ENCODE results near the gene MSTN.
"Not testable (repeated sequence)": the region's sequence is repeated elsewhere in the genome, so short reads cannot be mapped to it uniquely, and the experiment has no call there.

Gene MSTN

DNA sequence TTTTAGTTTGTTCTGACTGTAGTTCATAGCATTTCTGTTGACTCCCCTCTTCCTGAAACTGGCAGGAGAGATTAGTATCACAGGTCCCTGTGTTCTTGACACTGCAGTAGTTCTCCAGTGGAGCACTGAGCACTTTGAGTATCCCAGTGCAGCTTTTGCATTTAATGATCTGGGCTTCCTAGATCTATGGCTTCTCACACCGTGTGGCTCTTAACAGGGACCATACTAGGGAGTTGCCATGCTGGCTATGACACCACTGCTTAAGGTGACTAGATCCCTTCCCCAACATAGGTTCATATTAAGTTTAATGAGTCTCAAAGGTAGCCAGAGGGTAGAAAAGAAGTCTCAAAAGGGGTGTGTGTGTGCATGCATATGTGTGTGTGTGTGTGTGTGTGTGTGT, 6.2 kb upstream of the MSTN start:
- FAIRE-seq, result no peak
- DNase-seq (ENCODE audit: insufficient read length, low spot score), result no peak

DNA sequence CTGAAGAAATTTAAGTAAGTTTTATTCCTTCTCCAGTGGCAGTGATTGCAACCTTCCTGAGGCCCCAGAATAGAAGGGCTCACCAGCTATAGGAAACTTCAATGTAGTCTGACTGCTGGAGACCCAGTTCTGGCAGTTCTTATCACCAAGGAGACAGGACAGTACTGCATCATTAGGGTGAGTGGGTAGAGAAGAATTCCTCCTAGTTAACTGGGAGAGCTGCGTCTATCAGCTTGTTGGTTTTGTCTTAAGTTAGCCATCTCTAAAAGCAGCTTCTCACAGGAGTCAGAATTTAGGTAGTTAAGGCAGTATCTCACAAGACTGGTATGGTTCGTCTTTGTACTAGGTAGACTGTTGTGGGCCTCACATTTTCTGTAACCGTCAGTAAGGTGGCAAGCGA, 3.3 kb upstream of the MSTN start:
- DNase-seq (ENCODE audit: insufficient read length, low spot score), result no peak

DNA sequence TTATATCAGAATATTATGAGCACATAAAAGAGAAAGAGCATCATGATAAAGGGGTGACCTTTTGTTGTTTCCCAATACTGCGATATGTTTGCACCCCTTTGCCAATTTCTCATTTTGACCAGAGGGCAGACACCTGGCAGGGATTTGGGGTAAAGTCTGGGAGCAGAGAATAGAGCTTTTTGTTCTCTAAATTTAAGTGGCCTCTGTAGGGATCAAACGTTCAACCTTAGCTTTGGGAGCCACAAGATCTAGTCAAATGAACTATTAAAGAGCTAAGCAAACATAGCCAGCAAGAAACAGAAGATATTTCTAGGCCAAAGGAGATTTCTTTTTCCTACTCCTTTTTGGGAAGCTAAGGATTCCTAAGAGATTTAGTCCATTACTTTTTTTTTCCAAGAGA, 1.1 kb upstream of the MSTN start:
- no peak for DNase-seq (ENCODE audit: insufficient read length, low spot score)
- no peak for FAIRE-seq

More for the DNA sequence above, 3.3 kb upstream of the MSTN start:
- FAIRE-seq, result no peak

DNA sequence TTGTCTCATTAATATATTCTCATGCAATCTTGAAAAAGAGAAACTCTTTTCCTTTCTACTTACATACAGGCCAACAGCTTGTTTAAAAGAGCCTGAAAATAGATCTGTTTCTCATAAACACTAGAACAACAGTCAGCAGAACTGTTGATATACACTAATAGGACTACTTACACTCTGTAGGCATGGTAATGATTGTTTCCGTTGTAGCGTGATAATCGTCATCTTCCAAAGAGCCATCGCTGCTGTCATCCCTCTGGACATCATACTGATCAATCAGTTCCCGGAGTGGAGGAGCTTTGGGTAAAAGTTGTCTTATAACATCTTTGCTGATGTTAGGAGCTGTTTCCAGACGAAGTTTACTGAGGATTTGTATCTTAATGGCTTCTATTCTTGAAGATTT, 476 bp downstream of the MSTN start:
- DNase-seq (ENCODE audit: insufficient read length, low spot score) (no peak), FAIRE-seq (no peak)

DNA sequence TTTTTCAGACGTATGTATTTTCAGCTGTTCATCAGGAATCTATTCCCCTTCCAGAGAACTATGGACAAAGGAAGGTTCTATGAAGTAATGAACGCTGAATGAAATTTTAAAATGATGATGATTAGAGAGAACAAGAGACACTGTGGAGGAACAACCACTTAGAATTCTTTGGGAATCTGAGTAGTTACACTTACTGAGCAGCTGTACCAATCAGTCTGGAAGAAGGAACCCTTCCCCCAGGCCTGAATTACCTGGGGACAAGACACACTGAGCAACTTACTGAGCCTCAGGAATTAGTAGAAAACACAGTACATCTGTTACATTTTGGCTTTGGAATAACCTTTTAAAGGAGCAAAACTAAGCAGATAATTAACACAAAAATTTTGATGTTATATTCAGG, 1.9 kb downstream of the MSTN start:
- FAIRE-seq (no peak), DNase-seq (ENCODE audit: insufficient read length, low spot score) (no peak)

DNA sequence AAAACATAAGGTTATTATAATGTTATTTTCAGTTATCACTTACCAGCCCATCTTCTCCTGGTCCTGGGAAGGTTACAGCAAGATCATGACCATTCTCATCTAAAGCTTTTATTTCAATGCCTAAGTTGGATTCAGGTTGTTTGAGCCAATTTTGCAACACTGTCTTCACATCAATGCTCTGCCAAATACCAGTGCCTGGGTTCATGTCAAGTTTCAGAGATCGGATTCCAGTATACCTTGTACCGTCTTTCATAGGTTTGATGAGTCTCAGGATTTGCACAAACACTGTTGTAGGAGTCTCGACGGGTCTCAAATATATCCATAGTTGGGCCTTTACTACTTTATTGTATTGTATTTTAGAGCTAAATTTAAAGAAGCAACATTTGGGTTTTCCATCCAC, 2.5 kb downstream of the MSTN start:
- no peak for FAIRE-seq
- DNase-seq (ENCODE audit: insufficient read length, low spot score), result no peak

DNA sequence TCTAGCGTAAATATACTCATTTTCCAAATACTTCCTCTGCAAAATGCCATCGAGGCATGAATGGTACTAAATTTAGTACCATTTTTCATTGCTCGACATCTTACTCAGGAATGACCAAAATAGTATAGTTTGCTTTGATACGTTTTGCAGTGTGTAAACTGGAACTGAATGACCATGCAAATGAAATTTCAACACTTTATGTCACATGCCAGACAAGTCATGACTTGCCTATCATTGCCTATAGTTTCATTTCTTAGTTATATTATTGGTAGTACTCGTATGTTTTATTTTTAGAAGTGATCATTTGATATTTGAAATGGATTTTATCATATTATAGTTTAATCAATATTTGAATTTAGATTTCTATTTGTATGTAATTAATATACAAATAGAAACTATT, 9.1 kb downstream of the MSTN start:
- peak; percentile 81 for FAIRE-seq

DNA sequence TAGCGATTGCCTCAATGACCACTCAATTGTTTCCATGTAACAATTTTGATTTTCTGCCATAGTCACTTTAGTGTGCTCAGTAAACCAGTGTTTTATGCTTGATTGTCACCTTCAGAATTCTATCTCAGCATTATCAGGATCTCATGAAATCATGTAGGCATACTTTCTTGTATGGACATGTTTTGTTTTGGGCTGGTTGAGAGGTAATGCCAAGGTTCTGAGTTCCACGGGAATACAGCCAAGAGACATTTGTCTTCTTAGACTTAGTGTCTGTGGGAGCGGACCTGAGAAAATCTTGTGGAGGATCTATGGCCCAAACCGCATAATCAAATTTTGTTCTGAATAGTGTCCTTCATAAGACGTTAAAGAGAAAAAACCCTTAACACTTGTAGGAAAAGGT, 10.2 kb downstream of the MSTN start:
- FAIRE-seq (peak; percentile 49), DNase-seq (ENCODE audit: insufficient read length, low spot score) (no peak)

More for the DNA sequence above, 9.1 kb downstream of the MSTN start:
- no peak for DNase-seq (ENCODE audit: insufficient read length, low spot score)

DNA sequence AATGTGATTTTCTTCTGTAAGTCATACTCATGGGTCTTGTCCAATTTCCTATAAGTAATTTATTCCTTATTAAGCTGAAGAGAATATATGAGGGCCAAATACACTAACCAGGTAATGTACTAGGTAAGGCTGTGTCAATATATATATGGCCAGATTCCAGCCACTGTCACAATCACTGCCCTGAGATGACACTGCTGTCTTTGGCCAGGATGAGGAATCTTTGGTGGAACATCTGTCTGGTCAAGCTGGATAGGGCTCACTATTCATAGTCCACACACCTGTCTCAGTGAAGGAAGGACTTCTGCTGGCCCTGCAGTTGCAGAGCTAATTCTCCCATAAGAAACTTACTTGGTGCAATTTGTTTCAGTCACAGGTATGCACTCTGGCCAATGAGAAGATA, 11.3 kb downstream of the MSTN start:
- no peak for FAIRE-seq

DNA sequence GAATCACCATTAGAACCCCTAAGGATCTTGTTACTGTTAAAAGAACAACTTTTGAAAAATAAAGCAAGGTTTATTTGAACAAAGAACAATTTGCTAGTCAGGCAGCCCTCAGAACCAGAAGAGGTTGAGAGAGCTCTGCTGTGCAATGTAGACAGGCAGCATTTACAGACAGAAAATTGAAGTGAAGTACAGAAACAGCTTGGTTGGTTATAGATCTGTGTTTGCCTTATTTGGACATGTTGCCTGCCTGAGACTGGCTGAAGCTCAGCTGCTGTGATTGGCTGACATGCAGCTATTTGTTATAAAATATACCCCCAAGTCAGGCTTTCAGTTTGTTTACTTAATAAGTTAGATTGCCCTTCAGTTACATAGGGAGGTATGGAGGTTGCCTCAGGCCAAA, 12.5 kb downstream of the MSTN start:
- no peak for FAIRE-seq
- no peak for DNase-seq (ENCODE audit: insufficient read length, low spot score)

More for the DNA sequence above, 11.3 kb downstream of the MSTN start:
- no peak for DNase-seq (ENCODE audit: insufficient read length, low spot score)

DNA sequence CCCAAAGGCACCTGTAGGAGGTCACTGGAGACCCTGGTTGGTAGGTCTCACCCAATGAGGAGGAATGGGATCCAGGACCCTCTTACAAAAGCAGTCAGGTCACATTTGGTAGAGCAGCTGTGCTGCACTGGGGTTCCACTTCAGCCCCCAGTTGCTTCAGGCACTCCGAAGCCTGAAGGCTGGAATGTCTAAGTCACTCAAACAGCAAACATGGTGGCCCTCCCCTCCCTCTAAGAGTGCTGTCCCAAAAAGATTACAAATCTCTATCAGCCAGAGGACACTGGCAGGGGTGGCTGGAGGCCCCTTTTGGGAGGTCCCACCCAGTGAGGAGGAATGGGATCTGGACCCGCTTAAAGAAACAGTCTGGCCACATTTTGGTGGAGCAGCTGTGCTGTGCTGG, 17.7 kb downstream of the MSTN start:
- FAIRE-seq (no peak), DNase-seq (ENCODE audit: insufficient read length, low spot score) (no peak)

DNA sequence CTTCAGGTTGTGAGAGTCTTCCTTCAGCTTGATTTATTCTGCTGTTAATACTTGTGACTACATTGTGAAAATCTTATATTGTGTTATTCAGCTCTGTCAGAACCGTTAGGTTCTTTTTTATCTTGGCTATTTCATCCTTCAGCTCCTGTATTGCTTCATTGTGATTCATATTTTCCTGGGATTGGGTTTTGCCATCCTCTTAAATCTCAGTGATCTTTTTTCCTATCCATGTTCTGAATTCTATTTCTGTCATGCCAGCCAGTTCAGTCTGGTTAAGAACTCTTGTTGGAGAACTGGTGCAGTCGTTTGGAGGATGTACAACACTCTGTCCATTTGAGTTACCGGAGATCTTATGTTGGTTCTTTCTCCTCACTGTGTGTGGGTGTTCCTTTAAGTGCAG, 19.1 kb downstream of the MSTN start:
- no peak for FAIRE-seq

DNA sequence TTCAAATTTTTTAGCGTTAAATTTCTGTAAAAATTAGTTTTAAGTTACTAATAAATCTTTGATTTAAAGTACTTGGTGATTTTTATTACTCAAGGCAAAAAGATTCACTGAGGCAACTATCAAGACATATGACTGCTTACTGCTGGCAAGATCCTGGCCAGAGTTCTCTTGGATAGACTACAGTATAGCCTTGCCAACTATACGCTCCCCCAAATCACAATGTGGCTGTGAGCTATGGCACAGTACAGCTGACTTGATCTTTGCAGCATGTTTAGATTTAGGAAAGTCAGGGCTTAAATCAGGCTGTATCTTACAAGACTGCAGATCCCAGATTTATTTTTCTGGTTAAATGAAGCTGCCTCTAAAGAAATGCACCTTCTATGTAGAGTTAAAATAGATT, 26.5 kb downstream of the MSTN start:
- FAIRE-seq (no peak), DNase-seq (ENCODE audit: insufficient read length, low spot score) (no peak)

More for the DNA sequence above, 19.1 kb downstream of the MSTN start:
- DNase-seq (ENCODE audit: insufficient read length, low spot score), result no peak

DNA sequence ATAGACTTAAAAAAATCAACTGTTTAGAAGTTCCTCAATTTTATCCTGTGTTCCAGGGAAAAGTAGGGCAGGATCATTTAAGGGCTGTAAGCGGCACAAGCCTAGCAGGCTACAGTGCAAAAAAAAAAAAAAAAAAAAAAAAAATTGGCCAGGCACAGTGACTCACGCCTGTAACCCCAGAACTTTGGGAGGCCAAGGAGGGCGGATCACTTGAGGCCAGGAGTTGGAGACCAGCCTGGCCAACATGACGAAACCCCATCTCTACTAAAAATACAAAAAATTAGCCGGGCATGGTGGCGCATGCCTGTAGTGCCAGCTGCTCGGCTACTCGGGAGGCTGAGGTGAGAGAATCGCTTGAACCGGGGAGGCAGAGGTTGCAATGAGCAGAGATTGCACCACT, 28.1 kb downstream of the MSTN start:
- not testable (repeated sequence) for DNase-seq (ENCODE audit: insufficient read length, low spot score); FAIRE-seq

DNA sequence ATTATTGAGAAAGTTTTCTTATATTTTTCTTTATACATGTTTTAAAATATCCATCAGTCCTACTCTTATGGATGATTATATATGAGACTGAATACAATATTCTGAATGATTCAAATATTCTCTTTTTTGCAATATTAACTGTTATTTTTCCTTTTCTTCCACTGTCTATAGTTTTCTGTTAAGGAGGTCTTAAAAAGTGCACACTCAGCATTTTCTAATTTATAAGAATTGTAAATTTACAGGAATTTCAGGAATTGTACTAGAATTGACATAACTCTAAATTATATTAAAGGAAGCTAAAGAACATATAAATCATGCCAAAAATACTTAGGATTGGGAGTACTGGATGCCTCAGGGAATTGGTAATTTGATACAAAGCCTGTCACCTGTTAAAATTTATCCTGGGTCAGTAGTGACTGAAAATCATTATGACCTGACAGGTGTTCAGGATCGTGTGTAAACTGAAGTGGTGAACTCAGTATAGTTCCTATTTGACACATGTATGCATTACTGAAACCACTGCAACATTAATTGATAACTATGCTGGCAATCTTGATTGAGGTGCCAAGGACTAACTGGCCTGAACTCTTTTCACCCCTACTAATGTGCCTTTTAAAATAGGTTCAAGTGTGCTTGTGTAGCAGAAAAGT, 30.4 kb downstream of the MSTN start:
- no peak for DNase-seq (ENCODE audit: insufficient read length, low spot score)
- no peak for FAIRE-seq

DNA sequence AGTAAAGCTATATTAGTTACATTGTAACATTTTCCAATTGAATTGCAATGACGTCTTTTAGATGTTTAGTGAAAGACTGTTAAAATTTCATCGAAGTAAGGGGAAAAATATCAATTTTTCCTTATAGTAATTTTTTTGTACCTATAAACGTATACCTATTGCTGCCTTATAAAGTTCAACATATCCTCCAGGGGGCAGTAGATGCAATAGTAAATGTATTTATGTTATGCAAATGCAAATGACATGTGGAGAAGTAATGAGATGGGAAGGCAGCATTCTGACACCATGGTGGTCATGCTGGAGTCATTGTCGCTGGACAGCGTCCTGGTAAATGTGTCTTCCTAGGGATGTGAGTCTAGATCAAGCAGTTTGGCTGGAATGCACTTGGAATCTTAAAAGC, 38.7 kb downstream of the MSTN start:
- FAIRE-seq (peak; percentile 38), DNase-seq (ENCODE audit: insufficient read length, low spot score) (peak; percentile 20)

DNA sequence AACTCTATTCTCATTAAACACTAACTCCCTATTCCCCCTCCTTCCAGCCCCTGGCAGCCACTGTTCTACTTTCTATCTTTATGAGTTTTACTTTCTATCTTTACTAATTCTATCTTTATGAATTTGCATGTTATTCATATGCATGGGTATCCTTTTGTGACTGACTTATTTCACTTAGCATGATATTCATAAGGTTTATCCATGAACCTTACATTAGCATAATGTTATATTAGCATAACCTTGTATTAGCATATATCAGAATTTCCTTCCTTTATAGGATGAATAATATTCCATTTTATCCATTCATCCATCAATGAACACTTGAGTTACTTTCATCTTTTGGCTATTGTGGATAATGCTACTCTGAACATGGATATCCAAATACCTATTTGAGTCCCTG, 41.8 kb downstream of the MSTN start:
- DNase-seq (ENCODE audit: insufficient read length, low spot score), result no peak
- no peak for FAIRE-seq

DNA sequence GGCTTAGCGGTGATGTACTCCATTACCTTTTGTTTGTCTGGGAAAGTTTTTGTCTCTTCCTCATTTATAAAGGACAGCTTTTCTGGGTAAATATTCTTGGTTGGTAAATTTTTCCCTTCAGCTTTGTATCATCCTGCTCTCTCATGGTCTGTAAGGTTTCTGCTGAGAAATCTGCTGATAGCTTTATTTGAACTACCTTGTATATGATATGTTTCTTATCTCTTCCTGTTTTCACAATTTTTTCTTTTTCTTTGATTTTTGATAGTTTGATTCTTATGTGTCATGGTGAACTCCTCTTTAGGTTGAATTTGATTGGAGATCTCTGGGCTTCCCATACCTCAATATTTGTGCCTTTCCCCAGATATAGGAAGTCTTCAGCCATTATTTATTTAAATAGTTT, 44.7 kb downstream of the MSTN start:
- no peak for DNase-seq (ENCODE audit: insufficient read length, low spot score)
- FAIRE-seq, result no peak

DNA sequence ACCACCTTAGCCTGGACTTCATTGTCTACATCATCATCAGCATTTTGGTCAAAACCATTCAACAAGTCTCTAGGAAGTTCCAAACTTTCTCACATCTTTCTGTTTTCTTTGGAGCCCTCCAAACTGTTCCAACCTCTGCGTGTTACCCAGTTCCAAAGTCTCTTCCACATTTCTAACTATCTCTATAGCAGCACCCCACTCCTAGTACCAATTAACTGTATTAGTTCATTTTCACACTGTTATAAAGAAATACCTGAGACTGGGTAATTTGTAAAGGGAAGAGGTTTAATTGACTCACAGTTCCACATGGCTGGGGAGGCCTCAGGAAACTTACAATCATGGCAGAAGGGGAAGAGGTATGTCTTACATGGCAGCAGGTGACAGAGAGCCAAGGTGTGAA, 46.6 kb downstream of the MSTN start:
- DNase-seq (ENCODE audit: insufficient read length, low spot score); FAIRE-seq: not testable (repeated sequence)
